HG03575 (cell line): ENCODE results near the gene CNPY1.
A peak's percentile ranks its signal among the peaks of the same experiment; 100 is the strongest.

Experiments
- ATAC-seq: cut with Tn5 transposase; IDR thresholded peaks from one replicate; pipeline ENCODE4 v1.9.1; 2021; ENCODE audit not compliant: unreplicated experiment, insufficient number of reproducible peaks, low FRiP score; ENCODE audit errors: extremely low read depth

Gene CNPY1

DNA sequence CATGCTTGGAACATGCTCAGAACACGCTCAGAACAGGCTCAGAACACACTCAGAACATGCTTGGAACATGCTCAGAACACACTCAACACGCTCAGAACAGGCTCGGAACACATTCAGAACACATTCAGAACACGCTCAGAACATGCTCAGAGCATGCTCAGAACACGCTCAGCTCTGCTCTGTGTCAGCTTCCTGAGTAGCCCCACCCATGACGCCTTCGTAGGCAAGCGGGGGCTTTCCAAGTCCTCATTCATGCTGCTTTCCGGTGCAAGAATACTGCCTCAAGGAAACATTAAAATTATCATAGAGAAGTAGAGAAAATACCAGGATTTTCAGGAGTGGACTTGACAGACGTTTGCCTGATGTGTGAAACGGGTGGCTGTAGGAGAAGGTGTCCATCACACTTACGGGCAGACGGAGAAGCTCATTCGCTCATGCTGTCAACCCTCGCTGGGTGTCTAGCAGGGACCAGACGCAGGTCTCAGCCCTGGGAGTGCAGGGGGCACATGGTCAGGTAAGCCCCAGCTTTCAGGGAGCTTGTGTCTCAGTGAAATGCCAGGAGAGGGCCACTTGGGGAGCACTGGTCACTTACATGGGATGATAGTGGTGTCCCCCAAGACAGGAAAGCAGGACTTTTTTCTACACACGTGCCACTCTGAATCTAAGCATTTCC is 63.7 kb downstream of the CNPY1 start:
- no peak for ATAC-seq

DNA sequence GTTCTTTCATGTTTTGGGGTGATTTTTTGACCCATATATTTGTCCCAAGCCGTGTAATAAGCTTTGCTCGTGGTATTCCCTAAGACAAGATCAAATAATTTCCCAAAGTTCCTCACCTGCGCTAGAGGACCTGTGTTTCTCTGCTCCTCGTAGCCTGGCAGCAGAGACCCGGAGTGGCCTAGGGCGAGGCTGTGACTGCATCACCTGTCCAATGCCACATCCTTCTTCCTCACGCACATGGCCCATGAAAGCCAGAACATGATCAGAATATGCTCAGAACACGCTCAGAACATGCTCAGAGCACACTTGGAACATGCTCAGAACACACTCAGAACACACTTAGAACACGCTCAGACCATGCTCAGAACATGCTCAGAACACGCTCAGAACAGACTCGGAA is 64.6 kb downstream of the CNPY1 start:
- ATAC-seq = no peak

DNA sequence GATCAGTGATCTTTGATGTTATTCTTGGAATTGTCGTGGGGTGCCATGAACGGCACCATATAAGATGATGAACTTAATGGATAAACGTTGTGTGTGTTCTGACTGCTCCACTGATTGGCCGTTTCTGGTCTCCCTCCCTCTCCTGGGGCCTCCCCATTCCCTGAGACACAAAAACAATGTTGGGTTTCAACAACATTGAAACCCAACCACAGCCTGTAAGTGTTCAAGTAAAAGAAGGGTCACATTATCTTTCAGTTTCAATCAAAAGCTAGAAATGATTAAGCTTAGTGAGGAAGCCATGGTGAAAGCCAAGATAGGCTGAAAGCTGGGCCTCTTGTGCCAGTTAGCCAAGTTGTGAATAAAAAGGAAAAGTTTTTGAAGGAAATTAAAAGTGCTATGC is 68.9 kb downstream of the CNPY1 start:
- peak; percentile 91 for ATAC-seq

DNA sequence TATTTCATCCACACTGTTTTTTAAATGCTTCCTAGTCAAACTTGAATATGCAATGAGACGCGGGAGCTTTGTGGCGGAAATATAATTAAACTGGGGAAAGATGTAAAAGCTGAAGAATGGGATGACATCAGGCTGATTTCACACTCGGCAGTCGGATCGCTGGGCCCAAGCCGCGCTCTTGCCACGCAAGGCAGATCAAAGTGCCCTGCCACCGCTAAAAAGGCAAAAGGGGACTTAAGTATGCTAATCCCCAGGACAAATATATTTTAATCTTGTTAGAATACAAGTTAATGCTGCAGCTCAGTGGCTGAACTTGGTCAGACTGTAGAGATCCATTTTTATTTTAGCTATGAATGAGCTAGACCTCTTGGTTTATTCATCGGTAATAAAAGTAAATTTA is 74.6 kb downstream of the CNPY1 start:
- no peak for ATAC-seq

DNA sequence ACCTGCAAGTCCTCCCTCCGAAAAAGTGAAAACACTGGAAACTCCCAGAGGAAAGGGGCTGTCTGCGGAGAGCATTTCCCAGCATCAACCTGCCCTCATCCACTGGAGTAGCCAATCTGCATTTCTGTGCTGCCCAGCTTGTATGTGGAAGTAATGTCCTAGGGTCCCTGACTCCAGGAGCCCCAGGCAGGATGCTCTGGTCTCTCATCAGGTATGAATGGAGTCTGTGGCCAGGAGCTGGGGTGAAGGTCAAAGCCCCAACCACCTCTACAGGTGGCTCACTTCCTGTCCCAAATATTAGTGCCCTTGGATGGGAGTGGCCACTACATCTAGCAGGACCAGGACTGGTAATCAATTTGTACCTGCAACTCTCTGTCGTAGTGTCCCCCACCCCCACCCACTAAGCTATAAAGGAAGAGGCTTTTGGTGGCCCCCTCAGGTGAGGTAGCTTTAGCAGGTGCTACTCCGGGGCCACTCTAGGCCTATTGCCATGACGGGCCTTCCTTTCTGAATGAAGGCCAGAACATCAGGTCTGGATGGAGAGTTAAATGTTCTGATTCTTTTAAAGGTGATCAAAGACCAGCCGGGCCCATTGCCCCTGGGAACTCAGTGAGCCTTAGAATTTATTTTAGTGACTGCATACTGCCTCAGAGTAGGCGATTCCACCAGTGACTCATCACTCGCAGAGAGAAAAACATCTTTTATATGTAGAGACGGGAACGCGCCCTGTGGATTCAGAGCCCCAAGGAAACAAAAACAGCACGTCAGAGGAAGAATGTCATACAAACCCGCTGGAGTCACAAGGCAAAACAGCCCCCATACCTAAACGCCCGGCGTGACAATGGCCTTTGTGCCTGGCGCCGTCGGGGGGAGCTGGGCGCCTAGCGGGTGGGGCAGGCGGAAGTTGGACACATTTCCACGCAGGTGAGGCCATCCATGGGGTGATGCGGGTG is 75.4 kb downstream of the CNPY1 start:
- ATAC-seq = no peak

DNA sequence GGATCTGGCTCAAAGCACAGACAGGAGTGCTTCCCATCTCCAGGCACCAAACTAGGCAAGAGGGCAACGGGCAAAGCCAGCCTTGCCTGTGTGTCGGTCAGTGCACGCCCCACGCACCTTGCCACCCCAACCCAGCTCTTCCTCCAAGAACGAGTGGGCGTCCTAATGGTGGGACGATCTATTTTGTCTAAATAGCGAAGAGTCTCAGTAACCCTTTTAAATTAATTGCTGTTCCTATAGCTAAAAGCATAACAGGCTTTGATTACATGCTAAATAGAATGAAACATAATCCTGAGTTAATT is 76.2 kb downstream of the CNPY1 start:
- ATAC-seq = no peak

GRCh38 chr7:155469311-155470185 is 76.8 kb downstream of the CNPY1 start:
- no peak for ATAC-seq

GRCh38 chr7:155468785-155469148 is 77.6 kb downstream of the CNPY1 start:
- no peak for ATAC-seq

- no peak for ATAC-seq
Observed at GRCh38 chr7:155467846-155468784, 78.2 kb downstream of the CNPY1 start.

GRCh38 chr7:155466814-155467733 is 79.3 kb downstream of the CNPY1 start:
- no peak for ATAC-seq

DNA sequence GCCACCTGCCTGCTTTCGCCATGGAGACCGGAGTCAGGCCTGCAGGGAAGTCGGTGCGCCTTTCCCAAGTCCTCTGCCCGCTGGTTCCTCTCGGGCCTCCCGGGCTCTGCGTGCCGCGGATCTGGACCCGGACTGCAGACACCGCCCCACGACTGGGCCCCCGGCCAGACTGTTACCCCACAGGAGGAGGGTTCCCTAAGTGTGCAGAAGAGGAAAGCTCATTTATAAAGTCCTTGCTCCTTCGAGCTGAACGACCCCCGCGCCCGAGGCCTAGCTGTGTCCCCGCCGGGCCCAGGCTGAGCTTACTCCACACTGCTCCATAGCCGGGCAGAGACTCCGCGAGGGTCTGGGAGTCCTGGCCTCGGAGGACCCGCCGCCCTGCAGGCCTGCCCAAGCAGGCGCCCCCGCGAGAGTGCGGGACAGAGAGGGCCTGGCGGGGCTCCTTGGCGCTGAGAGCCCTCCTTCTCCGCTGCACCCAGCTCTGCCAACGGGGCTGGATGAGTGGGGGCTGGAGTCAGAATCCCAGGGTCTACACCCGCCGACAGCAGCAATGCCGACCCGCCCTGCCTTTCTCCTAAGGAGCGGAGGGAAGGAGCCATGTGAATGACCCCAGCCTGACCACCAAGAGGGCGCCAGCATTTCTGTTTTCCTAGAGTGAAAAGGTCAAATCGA is 80.1 kb downstream of the CNPY1 start:
- ATAC-seq = no peak

DNA sequence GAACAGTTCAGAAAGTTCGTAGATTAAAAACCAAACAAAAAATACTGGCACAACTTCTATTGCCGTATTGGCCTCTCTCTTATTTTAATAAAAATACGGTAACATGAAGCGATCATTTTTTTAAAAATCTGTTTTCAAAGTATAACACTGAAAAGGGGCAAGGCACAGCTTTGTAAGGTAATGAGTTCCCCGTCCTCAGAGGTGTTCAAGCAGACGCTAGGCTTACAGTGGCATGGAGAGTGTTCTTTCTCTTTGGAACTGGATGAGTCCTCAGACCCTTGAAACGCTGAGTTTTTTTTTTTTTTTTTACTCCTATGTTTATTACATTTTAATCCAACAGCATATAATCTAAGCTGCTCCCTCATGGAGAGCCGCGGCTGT is 80.6 kb downstream of the CNPY1 start:
- no peak for ATAC-seq

GRCh38 chr7:155464948-155465739 is 81.2 kb downstream of the CNPY1 start:
- no peak for ATAC-seq

DNA sequence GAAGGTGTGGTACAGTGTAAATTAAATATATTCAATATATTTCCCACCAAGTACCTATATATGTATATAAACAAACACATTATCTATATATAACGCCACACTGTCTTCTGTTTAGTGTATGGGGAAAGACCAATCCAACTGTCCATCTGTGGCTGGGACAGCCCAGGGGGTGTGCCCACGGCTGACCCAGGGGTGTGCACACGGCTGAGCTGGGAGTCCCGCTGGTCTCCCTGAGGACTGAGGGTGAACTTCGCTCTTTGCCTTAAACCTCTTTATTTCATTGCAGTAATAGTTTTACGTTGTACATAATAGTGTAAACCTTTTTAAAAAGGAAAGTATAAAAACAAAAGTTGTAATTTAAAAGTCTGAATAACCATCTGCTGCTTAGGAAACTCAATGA is 82.2 kb downstream of the CNPY1 start:
- no peak for ATAC-seq

DNA sequence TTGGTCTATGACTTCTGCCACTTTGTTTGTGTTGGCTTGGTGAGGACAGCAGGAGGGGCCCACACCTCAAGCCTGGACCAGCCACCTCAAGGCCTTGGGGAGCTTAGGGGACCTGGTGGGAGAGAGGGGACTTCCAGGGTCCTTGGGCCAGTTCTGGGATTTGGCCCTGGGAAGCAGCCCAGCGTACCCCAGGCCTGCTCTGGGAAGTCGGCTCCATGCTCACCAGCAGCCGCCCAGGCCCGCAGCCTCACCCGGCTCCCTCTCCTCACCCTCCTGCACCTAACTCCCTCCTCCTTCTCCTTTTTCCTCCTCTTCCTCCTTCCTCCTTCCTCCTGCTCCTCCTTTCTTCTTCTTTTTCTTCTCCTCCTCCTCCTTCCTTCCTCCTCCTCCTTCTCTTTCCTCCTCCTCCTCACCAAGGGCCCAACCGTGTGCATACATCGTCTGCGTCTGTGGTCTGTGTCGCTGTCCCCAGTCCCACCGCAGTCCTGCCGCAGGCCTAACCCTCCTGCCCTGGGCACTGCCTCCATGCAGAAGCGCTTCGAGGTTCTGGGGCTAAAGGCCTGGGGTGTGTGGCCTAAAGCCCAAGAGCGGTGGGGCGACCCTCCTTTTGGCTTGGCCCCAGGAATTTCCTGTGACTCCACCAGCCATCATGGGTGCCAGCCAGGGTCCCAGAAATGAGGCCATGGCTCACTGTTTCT is 83.1 kb downstream of the CNPY1 start:
- no peak for ATAC-seq

DNA sequence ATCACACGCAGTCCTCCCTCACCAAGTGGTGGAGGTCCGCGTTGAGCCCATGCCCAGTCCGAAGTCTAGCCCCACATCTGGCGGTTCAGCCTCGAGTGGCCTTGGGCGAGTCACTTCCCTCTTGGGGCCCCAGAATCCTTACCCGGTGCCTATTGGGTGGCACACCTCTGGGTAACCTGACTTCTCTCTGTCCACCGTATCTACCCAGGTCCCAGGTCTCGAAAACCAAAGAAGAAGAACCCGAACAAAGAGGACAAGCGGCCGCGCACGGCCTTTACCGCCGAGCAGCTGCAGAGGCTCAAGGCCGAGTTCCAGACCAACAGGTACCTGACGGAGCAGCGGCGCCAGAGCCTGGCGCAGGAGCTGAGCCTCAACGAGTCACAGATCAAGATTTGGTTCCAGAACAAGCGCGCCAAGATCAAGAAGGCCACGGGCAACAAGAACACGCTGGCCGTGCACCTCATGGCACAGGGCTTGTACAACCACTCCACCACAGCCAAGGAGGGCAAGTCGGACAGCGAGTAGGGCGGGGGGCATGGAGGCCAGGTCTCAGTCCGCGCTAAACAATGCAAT is 84.1 kb downstream of the CNPY1 start:
- ATAC-seq = no peak
